A673 (cell line): ENCODE data around the gene EPAS1. TPM values are rescaled to one million over a fixed set of nuclear protein-coding genes. Genes with fewer than 3 reads are reported as not detected.

ENCODE experiments used
- BruUV-seq: library from RNA; stranded (reverse); fragments of 400-500 nt; replicated peaks from 2 replicates; lab custom pipeline; 2021; lab: Mats Ljungman, UMichigan
- CTCF ChIA-PET: fragments of 300-600 bp; sonication (Branson Sonifier 250); formaldehyde crosslinking; loops from one replicate; lab custom pipeline; 2022; ENCODE audit warnings: antibody characterized with exemption; lab: Charles Lee
- POLR2A ChIA-PET: fragments of 300-600 bp; sonication (Branson Sonifier 250); formaldehyde crosslinking; loops from one replicate; lab custom pipeline; 2022; ENCODE audit warnings: antibody characterized with exemption; ENCODE audit not compliant: low non-redundant PET; lab: Charles Lee
- DNase-seq: peaks from one replicate; pipeline ENCODE4 v3.0.0-alpha.2; 2015; ENCODE audit warnings: low spot score
- H3K27ac ChIP-seq: fragments of 200-600 bp; sonication (generic); 2 replicates; pipeline ENCODE4 v1.5.1; 2016; ENCODE audit warnings: mixed run types, low read depth, mild to moderate bottlenecking, mixed read lengths, antibody characterized with exemption, low read length; ENCODE audit not compliant: poor library complexity, severe bottlenecking
- H3K27me3 ChIP-seq: fragments of 200-600 bp; sonication (generic); replicated peaks from 2 replicates; pipeline ENCODE4 v1.6.1; 2017; ENCODE audit warnings: mixed run types, low read depth, mild to moderate bottlenecking, mixed read lengths, antibody characterized with exemption, low read length; ENCODE audit not compliant: insufficient read depth, poor library complexity
- H3K36me3 ChIP-seq: fragments of 200-600 bp; sonication (generic); 2 replicates; pipeline ENCODE4 v1.6.1; 2016; ENCODE audit warnings: mixed run types, mild to moderate bottlenecking, mixed read lengths, antibody characterized with exemption, low read length; ENCODE audit not compliant: insufficient read depth, poor library complexity, severe bottlenecking
- H3K4me1 ChIP-seq: fragments of 200-600 bp; sonication (generic); 2 replicates; pipeline ENCODE4 v1.6.1; 2017; ENCODE audit warnings: mixed run types, mild to moderate bottlenecking, mixed read lengths, antibody characterized with exemption, low read length; ENCODE audit not compliant: insufficient read depth, poor library complexity, severe bottlenecking
- H3K4me3 ChIP-seq: fragments of 200-600 bp; sonication (generic); 2 replicates; pipeline ENCODE4 v1.5.1; 2016; ENCODE audit warnings: low read depth, mixed run types, mild to moderate bottlenecking, mixed read lengths, low read length; ENCODE audit not compliant: poor library complexity, severe bottlenecking
- H3K9me3 ChIP-seq: fragments of 200-600 bp; sonication (generic); 2 replicates; pipeline ENCODE4 v1.6.1; 2016; ENCODE audit warnings: mixed run types, low read depth, mild to moderate bottlenecking, mixed read lengths, antibody characterized with exemption, low read length; ENCODE audit not compliant: poor library complexity, severe bottlenecking
- EZH2 ChIP-seq: fragments of 200-600 bp; sonication (generic); IDR thresholded peaks from 2 replicates; pipeline ENCODE4 v1.6.1; 2017; ENCODE audit warnings: borderline replicate concordance, low read depth, mild to moderate bottlenecking, mixed read lengths, antibody characterized with exemption, low read length; ENCODE audit not compliant: poor library complexity, severe bottlenecking
- intact Hi-C: fragments of 100-400 bp; cut with micrococcal nuclease; formaldehyde crosslinking; loops from one replicate; pipeline ENCODE4 v1.10.0; 2022; ENCODE audit not compliant: unreplicated experiment
- total RNA-seq: library from RNA; stranded (reverse); gene quantifications from 2 replicates; pipeline ENCODE4 v1.2.3, GENCODE V29; 2021
- TF ChIP-seq, protein P1 (sequence below): fragments of 300-800, 200-600 bp; sonication (generic); conservative IDR thresholded peaks from 2 replicates; pipeline ENCODE4 v1.5.1; 2017; ENCODE audit warnings: low read depth, mild to moderate bottlenecking, antibody characterized with exemption, low read length, moderate library complexity, mixed read lengths

The EPAS1 gene
- total RNA-seq, 1 experiment from 2014 or later: 0.41 TPM

DNA sequence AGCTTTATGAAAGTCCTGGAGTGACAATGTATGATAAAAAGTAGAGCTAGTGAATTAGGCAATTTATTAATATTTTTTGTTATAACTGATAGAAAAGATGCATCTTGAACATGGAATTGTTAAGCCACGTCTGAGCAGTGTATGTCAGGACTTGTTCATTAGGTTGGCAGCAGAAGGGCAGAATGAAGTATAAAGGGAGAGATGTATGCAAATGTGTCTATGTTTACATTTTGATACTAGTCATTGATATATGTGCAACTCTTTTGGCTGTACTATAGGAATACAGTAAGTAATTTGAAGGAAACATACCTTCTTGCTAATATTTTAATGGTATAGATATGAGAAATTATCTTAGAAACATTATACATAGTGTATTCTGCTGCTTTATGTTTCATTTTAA, 133.2 kb downstream of the EPAS1 start:
- ChIA-PET POLR2A (no interaction called here), CTCF (no interaction called here)
- no TSS peak for BruUV-seq
- TF ChIP-seq EZH2: no peak
- TF ChIP-seq, protein P1, sequence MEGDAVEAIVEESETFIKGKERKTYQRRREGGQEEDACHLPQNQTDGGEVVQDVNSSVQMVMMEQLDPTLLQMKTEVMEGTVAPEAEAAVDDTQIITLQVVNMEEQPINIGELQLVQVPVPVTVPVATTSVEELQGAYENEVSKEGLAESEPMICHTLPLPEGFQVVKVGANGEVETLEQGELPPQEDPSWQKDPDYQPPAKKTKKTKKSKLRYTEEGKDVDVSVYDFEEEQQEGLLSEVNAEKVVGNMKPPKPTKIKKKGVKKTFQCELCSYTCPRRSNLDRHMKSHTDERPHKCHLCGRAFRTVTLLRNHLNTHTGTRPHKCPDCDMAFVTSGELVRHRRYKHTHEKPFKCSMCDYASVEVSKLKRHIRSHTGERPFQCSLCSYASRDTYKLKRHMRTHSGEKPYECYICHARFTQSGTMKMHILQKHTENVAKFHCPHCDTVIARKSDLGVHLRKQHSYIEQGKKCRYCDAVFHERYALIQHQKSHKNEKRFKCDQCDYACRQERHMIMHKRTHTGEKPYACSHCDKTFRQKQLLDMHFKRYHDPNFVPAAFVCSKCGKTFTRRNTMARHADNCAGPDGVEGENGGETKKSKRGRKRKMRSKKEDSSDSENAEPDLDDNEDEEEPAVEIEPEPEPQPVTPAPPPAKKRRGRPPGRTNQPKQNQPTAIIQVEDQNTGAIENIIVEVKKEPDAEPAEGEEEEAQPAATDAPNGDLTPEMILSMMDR: no peak
- Histone ChIP-seq H3K36me3 (no peaks in the 10 kb centered on the region), H3K27ac (no peak overlapping the region), H3K27me3 (peaks cover 26% of the 10 kb centered on the region), H3K4me3 (no peak overlapping the region), H3K9me3 (no peaks in the 10 kb centered on the region), H3K4me1 (no peaks in the 10 kb centered on the region)
- intact Hi-C loops: no loop called here
- DNase-seq: no peak

DNA sequence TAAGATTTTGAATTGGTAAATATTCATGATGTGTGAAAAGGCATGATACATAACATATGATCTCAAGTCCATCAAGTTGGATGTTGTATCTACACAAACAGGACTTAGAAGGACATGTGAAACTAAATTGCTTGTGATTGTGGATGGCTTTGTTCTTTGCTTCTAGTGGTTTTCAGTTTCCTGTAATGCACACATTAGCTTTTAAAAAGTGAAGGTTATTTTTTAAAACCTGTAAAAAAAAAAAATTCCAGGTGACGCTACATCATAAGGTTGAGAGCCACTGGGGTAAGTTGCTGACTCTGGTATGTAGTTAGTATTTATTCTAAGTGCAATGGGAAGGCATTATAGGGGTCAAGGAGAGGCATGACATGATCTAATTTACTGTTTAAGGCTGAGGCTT, 133.8 kb downstream of the EPAS1 start:
- ChIA-PET POLR2A (no interaction called here), CTCF (no interaction called here)

DNA sequence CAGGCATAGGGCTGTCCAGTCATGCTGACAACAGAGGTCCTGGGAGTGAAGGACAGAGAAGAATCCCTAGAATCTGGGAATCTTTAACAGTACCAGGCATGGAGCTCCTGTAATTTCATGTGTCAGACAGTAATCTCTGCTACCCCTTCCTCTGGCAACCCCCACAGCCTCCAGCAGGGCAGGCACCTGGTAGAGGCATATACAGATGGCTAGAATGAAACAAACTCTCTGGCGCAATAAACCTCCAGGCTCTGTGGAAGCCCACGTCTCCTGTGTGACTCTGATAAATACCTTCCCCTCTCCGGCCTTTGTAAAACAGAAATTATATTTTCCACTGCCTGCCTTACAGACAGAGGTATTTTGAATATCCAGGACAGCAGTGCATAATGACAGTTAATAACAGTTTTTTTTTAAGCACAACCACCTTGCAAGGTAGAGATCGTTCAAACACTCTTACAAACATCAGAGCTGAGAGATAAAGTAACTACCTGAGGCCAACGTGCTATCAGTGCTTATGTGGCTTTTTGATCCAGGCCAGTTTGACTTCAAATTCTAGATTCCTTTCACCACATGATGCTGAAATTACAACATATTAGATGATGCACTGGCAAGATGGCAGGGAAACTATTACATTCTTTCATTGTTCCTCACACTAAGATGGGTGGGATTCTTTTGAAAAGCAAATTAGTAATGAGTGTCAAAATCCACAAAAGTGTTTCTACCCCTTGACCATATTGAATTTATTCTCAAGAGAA, 134.5 kb downstream of the EPAS1 start:
- ChIA-PET POLR2A (no interaction called here), CTCF (no interaction called here)
- Histone ChIP-seq H3K4me1 (no peaks in the 10 kb centered on the region), H3K27ac (no peak overlapping the region), H3K4me3 (no peak overlapping the region), H3K27me3 (peaks cover 26% of the 10 kb centered on the region), H3K9me3 (no peaks in the 10 kb centered on the region), H3K36me3 (no peaks in the 10 kb centered on the region)
- intact Hi-C loops: no loop called here
- TF ChIP-seq, protein P1: no peak
- TF ChIP-seq EZH2: no peak
- no peak for DNase-seq
- no TSS peak for BruUV-seq

More for the DNA sequence above, 133.8 kb downstream of the EPAS1 start:
- no TSS peak for BruUV-seq
- H3K4me1 ChIP-seq: no peaks in the 10 kb centered on the region
- no peak overlapping the region for H3K27ac ChIP-seq
- intact Hi-C loops: no loop called here
- DNase-seq: no peak
- H3K36me3 ChIP-seq: no peaks in the 10 kb centered on the region
- TF ChIP-seq EZH2: no peak
- TF ChIP-seq, protein P1: no peak
- no peak overlapping the region for H3K4me3 ChIP-seq
- peaks cover 26% of the 10 kb centered on the region for H3K27me3 ChIP-seq
- H3K9me3 ChIP-seq: no peaks in the 10 kb centered on the region
